Fibroblast of pulmonary artery (primary cell): ENCODE measurements around the gene GLIS1.

Experiments used
- DNase-seq: peaks from one replicate; pipeline ENCODE4 v3.0.0-alpha.2; 2010; ENCODE audit warnings: low read depth
- H3K4me3 ChIP-seq: replicated peaks from 2 replicates; pipeline ENCODE4 v1.5.1; 2011; ENCODE audit warnings: low read depth, mild to moderate bottlenecking, control low read depth, low read length, moderate library complexity
- TF ChIP-seq, protein P1 (sequence below): IDR thresholded peaks from 2 replicates; pipeline ENCODE4 v1.5.1; 2011; ENCODE audit warnings: mild to moderate bottlenecking, control low read depth, low read length, inconsistent platforms; ENCODE audit errors: missing control alignments

GLIS1 gene

DNA sequence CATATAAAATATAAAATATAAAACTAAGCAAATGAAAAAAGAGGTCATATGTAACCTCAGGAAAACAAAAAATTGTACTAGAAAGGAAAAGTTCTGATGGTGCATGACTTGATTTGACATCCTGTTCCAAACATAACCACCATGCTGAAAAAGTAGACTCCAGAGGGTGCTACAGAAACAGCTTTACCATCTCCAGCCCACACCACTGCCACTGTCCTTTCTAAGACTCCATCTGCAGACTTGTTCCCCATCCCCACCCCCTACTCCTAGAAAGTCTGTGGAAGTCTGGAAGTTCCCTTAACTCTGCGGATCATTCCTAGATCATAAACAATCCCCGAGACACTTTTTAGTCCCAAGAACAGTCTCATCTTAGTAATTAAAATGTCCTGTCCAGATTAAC, 20.5 kb downstream of the GLIS1 start:
- DNase-seq = no peak
- TF ChIP-seq, protein P1, sequence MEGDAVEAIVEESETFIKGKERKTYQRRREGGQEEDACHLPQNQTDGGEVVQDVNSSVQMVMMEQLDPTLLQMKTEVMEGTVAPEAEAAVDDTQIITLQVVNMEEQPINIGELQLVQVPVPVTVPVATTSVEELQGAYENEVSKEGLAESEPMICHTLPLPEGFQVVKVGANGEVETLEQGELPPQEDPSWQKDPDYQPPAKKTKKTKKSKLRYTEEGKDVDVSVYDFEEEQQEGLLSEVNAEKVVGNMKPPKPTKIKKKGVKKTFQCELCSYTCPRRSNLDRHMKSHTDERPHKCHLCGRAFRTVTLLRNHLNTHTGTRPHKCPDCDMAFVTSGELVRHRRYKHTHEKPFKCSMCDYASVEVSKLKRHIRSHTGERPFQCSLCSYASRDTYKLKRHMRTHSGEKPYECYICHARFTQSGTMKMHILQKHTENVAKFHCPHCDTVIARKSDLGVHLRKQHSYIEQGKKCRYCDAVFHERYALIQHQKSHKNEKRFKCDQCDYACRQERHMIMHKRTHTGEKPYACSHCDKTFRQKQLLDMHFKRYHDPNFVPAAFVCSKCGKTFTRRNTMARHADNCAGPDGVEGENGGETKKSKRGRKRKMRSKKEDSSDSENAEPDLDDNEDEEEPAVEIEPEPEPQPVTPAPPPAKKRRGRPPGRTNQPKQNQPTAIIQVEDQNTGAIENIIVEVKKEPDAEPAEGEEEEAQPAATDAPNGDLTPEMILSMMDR = no peak
- no peak overlapping the region for H3K4me3 ChIP-seq

DNA sequence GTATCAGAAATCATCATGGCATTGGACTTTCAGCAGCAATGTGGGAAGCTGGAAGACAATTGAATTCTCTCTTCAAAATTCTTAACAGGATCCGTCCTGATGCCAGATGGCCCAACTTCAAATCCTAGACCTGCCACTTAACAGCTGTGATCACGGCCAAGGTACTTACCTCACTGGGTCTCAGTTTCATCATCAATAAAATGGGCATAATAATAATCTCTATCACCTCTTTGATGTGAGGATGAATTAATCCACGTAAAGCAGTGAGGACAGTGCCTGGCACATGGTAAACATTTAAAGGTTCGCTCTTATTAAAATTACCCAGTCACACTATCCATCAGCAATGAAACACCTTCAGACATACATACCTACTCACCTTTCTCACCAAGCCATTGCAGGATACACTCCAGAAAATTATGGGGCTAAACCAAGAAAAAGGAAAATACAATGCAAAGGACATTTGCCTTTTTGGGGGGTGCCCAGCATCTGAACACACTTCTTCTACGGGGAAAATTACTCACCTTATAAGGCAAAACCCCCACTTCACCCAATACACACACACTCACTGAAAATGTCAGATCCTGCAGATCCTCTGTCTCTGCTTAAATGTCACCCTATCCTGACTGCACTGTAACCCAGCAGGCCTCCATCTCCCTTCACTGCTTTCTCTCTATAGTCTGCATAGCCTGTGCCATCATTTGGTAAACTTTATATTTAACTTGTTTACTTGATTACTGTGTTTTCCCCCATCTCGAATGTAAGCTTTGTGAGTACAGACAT, 21.7 kb downstream of the GLIS1 start:
- no peak for DNase-seq
- TF ChIP-seq, protein P1 = no peak
- no peak overlapping the region for H3K4me3 ChIP-seq

DNA sequence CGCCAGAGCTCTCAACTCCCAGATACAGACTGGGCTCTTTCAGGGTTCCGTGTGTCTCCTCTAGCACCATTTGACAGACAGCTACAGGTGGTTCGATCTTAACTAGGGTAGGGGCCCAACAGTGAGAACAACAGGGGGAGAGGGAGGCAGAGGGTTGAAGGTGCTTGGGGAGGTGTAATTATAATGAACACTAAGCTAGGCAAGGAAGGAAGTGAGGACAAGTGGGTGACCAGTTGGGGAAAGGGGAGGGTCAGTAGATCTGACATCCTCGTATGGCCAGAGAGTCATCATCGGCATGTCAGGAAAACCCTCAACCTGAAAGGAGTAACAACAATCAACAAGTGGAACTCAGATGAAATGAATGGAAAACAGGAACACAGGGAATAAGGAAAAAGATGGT, 22.8 kb downstream of the GLIS1 start:
- H3K4me3 ChIP-seq = no peak overlapping the region
- DNase-seq = no peak
- TF ChIP-seq, protein P1 = no peak

DNA sequence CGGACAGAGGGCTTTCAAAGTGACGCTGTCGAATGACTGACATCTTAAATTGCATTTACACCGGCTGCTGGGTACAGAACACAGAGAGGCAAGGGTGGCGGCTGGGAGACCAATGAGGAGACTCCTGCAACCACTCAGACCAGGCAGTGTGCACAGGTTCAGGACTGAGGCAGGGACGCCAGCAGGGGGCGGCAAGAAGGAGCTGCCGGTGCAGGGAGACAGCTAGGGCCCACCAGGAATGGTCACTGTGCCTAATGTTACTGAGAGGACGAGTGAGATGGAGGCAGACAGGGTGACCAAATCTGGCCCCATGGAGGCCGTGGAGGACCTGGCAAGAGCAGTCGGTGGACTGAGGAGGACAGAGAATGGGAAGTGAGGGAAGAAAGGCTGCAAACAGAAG, 23.5 kb downstream of the GLIS1 start:
- TF ChIP-seq, protein P1 = peak; percentile 67
- peak; percentile 43 for DNase-seq
- no peak overlapping the region for H3K4me3 ChIP-seq

DNA sequence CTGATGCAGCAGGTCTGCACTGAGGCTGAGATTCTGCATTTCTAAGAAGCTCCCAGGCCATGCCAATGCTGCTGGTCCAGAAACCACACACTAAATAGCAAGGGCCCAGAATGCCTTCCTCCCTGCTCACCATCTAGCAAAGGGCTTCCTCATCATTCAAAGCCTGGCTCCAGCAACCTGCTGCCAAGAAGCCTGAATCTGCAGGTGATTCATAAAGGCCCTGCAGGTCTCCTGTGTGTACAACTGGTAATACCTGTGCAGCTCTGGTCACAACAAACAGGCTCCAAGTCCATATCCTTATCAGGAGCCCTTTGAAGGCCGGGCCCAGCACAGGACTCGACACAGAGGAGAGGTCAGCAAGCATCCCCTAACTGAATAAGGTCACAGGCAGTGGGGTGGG, 26.7 kb downstream of the GLIS1 start:
- H3K4me3 ChIP-seq = no peak overlapping the region
- no peak for DNase-seq
- TF ChIP-seq, protein P1 = no peak

DNA sequence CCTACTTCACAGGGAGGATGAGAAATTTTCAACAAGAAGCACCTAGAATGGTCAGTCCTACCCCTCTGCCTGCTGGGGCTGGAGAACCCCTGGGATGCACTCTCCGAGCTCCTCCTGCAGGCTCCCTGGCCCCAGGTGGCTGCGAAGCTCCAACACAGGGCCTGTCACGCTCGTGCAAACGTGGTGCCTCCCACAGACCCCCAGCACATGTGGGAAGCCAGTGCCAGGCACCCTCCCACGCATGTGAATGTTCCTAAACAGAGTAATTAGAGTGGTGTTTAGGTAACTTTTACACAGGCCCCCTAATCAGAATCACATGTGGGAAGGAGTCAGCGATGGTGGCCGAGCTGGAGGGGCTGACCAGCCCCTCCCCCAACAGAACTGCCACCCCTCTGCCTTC, 28.4 kb downstream of the GLIS1 start:
- TF ChIP-seq, protein P1 = no peak

DNA sequence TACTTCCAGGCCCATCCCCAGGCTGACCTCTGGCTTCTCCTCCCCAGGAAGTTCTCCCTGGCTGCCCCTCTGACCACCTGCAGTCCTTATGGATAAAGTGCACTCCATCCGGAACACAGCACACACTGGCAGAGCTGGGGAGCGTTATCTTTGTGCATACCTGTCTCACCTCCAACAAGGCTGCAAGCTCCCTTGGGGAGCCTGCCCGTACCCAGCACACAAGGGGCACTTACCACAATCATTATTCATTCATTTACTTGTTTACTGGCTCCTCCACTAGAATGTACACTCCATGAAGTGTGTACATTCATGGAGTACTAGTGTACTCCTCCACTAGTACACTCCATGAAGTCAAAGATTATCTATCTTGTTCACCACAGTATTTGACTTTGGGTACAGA, 30.3 kb downstream of the GLIS1 start:
- TF ChIP-seq, protein P1 = no peak
- H3K4me3 ChIP-seq = no peak overlapping the region
- no peak for DNase-seq

More for the DNA sequence above, 28.4 kb downstream of the GLIS1 start:
- H3K4me3 ChIP-seq = no peak overlapping the region
- DNase-seq = no peak
